H9 (cell line): ENCODE measurements around the gene LIPT1. TPM values are rescaled to one million over a fixed set of nuclear protein-coding genes. Genes with fewer than 3 reads are reported as not detected.
A peak's percentile ranks its signal among the peaks of the same experiment; 100 is the strongest.

ENCODE experiments used
- DNase-seq: peaks from one replicate; pipeline ENCODE4 v3.0.0-alpha.2; 2017
- H2AFZ ChIP-seq: one replicate; pipeline ENCODE4 v1.6.1; 2013; ENCODE audit warnings: mild to moderate bottlenecking, low read length, control low read depth, moderate library complexity
- H2AK5ac ChIP-seq: 2 replicates; pipeline ENCODE4 v1.6.1; 2013; ENCODE audit warnings: low read length, control low read depth, mixed read lengths; ENCODE audit not compliant: insufficient read length
- H2BK120ac ChIP-seq: one replicate; pipeline ENCODE4 v1.6.1; 2013; ENCODE audit warnings: low read depth, mild to moderate bottlenecking, low read length, control low read depth, inconsistent platforms; ENCODE audit not compliant: poor library complexity, severe bottlenecking
- H2BK12ac ChIP-seq: 2 replicates; pipeline ENCODE4 v1.6.1; 2013; ENCODE audit warnings: low read length, control low read depth, mixed read lengths, low read depth; ENCODE audit not compliant: insufficient read length
- H2BK15ac ChIP-seq: 2 replicates; pipeline ENCODE4 v1.6.1; 2013; ENCODE audit warnings: low read depth, low read length, control low read depth
- H2BK20ac ChIP-seq: one replicate; pipeline ENCODE4 v1.6.1; 2013; ENCODE audit warnings: low read depth, mild to moderate bottlenecking, low read length, control low read depth, inconsistent platforms; ENCODE audit not compliant: poor library complexity, severe bottlenecking
- H2BK5ac ChIP-seq: 2 replicates; pipeline ENCODE4 v1.6.1; 2013; ENCODE audit warnings: low read length, control low read depth, mixed read lengths; ENCODE audit not compliant: insufficient read length
- H3K14ac ChIP-seq: 2 replicates; pipeline ENCODE4 v1.6.1; 2013; ENCODE audit warnings: low read length, control low read depth; ENCODE audit not compliant: insufficient read depth
- H3K18ac ChIP-seq: 2 replicates; pipeline ENCODE4 v1.6.1; 2013; ENCODE audit warnings: low read depth, mild to moderate bottlenecking, mixed read lengths, low read length, control low read depth; ENCODE audit not compliant: insufficient read length
- H3K23ac ChIP-seq: 2 replicates; pipeline ENCODE4 v1.6.1; 2013; ENCODE audit warnings: low read length, control low read depth, mixed read lengths, low read depth; ENCODE audit not compliant: insufficient read length
- H3K23me2 ChIP-seq: 2 replicates; pipeline ENCODE4 v1.6.1; 2013; ENCODE audit warnings: low read depth, mild to moderate bottlenecking, mixed read lengths, low read length, control low read depth; ENCODE audit not compliant: insufficient read length, poor library complexity, severe bottlenecking
- H3K27ac ChIP-seq: 2 replicates; pipeline ENCODE4 v1.5.1; 2013; ENCODE audit warnings: low read length, control low read depth, mixed read lengths, low read depth; ENCODE audit not compliant: insufficient read length
- H3K27me3 ChIP-seq: 2 replicates; pipeline ENCODE4 v1.6.1; 2013; ENCODE audit warnings: low read length, control low read depth, inconsistent platforms; ENCODE audit not compliant: insufficient read depth
- H3K4ac ChIP-seq: 2 replicates; pipeline ENCODE4 v1.6.1; 2013; ENCODE audit warnings: low read depth, mild to moderate bottlenecking, control low read depth, inconsistent platforms, low read length, moderate library complexity
- H3K4me1 ChIP-seq: 2 replicates; pipeline ENCODE4 v1.6.1; 2013; ENCODE audit warnings: low read length, control low read depth, inconsistent platforms; ENCODE audit not compliant: insufficient read depth
- H3K4me2 ChIP-seq: 2 replicates; pipeline ENCODE4 v1.6.1; 2013; ENCODE audit warnings: low read length, control low read depth, mixed read lengths; ENCODE audit not compliant: insufficient read length, insufficient read depth
- H3K56ac ChIP-seq: 2 replicates; pipeline ENCODE4 v1.6.1; 2013; ENCODE audit warnings: low read depth, mild to moderate bottlenecking, mixed read lengths, low read length, control low read depth; ENCODE audit not compliant: insufficient read length
- H3K79me1 ChIP-seq: 2 replicates; pipeline ENCODE4 v1.6.1; 2013; ENCODE audit warnings: low read depth, mild to moderate bottlenecking, moderate library complexity, low read length, control low read depth, inconsistent platforms; ENCODE audit not compliant: insufficient read depth, poor library complexity, severe bottlenecking
- H3K79me2 ChIP-seq: 2 replicates; pipeline ENCODE4 v1.6.1; 2013; ENCODE audit warnings: low read length, control low read depth, inconsistent platforms; ENCODE audit not compliant: insufficient read depth
- H3K9ac ChIP-seq: 2 replicates; pipeline ENCODE4 v1.6.1; 2013; ENCODE audit warnings: low read length, control low read depth, mixed read lengths; ENCODE audit not compliant: insufficient read length; ENCODE audit errors: extremely low read depth
- H3K9me3 ChIP-seq: one replicate; pipeline ENCODE4 v1.6.1; 2013; ENCODE audit warnings: low read depth, low read length, inconsistent platforms; ENCODE audit not compliant: control insufficient read depth
- H3T11ph ChIP-seq: one replicate; pipeline ENCODE4 v1.6.1; 2013; ENCODE audit warnings: mild to moderate bottlenecking, low read length, control low read depth, inconsistent platforms
- H4K20me1 ChIP-seq: one replicate; pipeline ENCODE4 v1.6.1; 2013; ENCODE audit not compliant: control insufficient read depth, insufficient read length, insufficient read depth
- H4K5ac ChIP-seq: 2 replicates; pipeline ENCODE4 v1.6.1; 2013; ENCODE audit warnings: low read depth, mild to moderate bottlenecking, mixed read lengths, low read length, control low read depth; ENCODE audit not compliant: insufficient read length
- H4K8ac ChIP-seq: replicated peaks from 2 replicates; pipeline ENCODE4 v1.6.1; 2013; ENCODE audit warnings: low read length, control low read depth, mixed read lengths, low read depth; ENCODE audit not compliant: insufficient read length
- H4K91ac ChIP-seq: 2 replicates; pipeline ENCODE4 v1.6.1; 2013; ENCODE audit warnings: low read depth, mild to moderate bottlenecking, moderate library complexity, mixed read lengths, low read length, control low read depth; ENCODE audit not compliant: insufficient read length
- H3K27ac Mint-ChIP-seq, 3 experiments: 2 replicates in 2 of 3; 3 replicates in 1 of 3; pipeline ENCODE4 v1.8.0; 2020 to 2021; ENCODE audit warnings: mixed read lengths in 3 of 3, mild to moderate bottlenecking in 1 of 3, moderate library complexity in 1 of 3
- H3K27me3 Mint-ChIP-seq: 2 replicates; pipeline ENCODE4 v1.8.0; 2021; ENCODE audit warnings: low read depth, mild to moderate bottlenecking, moderate library complexity, mixed read lengths
- H3K36me3 Mint-ChIP-seq, 3 experiments: 2 replicates in 2 of 3; 3 replicates in 1 of 3; pipeline ENCODE4 v1.8.0; 2020 to 2021; ENCODE audit warnings: low read depth in 3 of 3, mixed read lengths in 3 of 3; ENCODE audit not compliant: insufficient read depth in 1 of 3
- H3K4me1 Mint-ChIP-seq, 2 experiments: 2 replicates each; pipeline ENCODE4 v1.8.0; 2020; ENCODE audit warnings: mixed read lengths in 2 of 2
- H3K4me3 Mint-ChIP-seq, 2 experiments: 2 replicates in 1 of 2; 3 replicates in 1 of 2; pipeline ENCODE4 v1.8.0; 2020 to 2021; ENCODE audit warnings: mild to moderate bottlenecking in 2 of 2, mixed read lengths in 2 of 2, moderate library complexity in 1 of 2
- H3K9me3 Mint-ChIP-seq, 2 experiments: 2 replicates in 1 of 2; 3 replicates in 1 of 2; pipeline ENCODE4 v1.8.0; 2020; ENCODE audit warnings: mild to moderate bottlenecking in 2 of 2, mixed read lengths in 2 of 2, moderate library complexity in 1 of 2
- CTCF ChIP-seq: fragments of 200-600 bp; sonication (generic); conservative IDR thresholded peaks from 3 replicates; pipeline ENCODE4 v1.8.0; 2021; ENCODE audit warnings: antibody characterized with exemption, mild to moderate bottlenecking
- WGBS: extraction: QIAGEN DNeasy Blood & Tissue Kit; methylation state at CpG from one replicate; pipeline ENCODE4 v1.1.7; 2013; ENCODE audit warnings: missing lambda C conversion rate, low lambda C conversion rate, mixed read lengths; ENCODE audit not compliant: insufficient read length; ENCODE audit errors: extremely low coverage; 5-methylcytosine and 5-hydroxymethylcytosine counted together
- total RNA-seq: library from RNA; stranded (reverse); gene quantifications from 2 replicates; pipeline ENCODE4 v1.2.1, GENCODE V29; 2021

LIPT1 gene
- total RNA-seq, 1 experiment from 2014 or later: 6.4 TPM

- Histone ChIP-seq H3K18ac (no peak overlapping the region), H3T11ph (no peak overlapping the region), H4K20me1 (no peaks in the 10 kb centered on the region), H3K79me2 (no peaks in the 10 kb centered on the region), H3K23ac (no peak overlapping the region), H2AFZ (no peak overlapping the region), H4K5ac (no peak overlapping the region), H3K9me3 (peaks cover 1% of the 10 kb centered on the region), H3K4ac (no peak overlapping the region), H3K9ac (peak overlapping the region; percentile 64), H3K14ac (no peak overlapping the region), H2AK5ac (no peak overlapping the region), H2BK20ac (no peak overlapping the region), H4K91ac (no peak overlapping the region), H4K8ac (no peak overlapping the region), H2BK5ac (no peak overlapping the region), H2BK120ac (no peak overlapping the region), H3K4me2 (peak overlapping the region; percentile 64), H3K56ac (no peak overlapping the region), H3K27ac (no peak overlapping the region), H2BK12ac (no peak overlapping the region), H2BK15ac (no peak overlapping the region), H3K79me1 (no peaks in the 10 kb centered on the region), H3K23me2 (peaks cover 4% of the 10 kb centered on the region), H3K4me1 (no peaks in the 10 kb centered on the region), H3K27me3 (no peaks in the 10 kb centered on the region)
- Mint-ChIP-seq H3K9me3 (peaks cover 18 to 29% of the 10 kb centered on the region in 2 experiments), H3K4me3 (peak overlapping the region; percentile 91 to 96), H3K27ac (peak overlapping the region; percentile 56 to 96 (median 91); a peak in 4 of 7 replicates), H3K4me1 (peaks cover 11 to 13% of the 10 kb centered on the region in 2 experiments), H3K36me3 (peaks cover 16 to 30% (median 19%) of the 10 kb centered on the region in 3 experiments), H3K27me3 (peaks cover 7% of the 10 kb centered on the region)
- no CpG with 5 or more reads among the region's 17 CpGs for WGBS
- TF ChIP-seq CTCF: no peak
- no peak for DNase-seq
Measured at GRCh38 chr2:99140056-99140859, 14.5 kb upstream of the LIPT1 start.
